EL (cell line): ENCODE data around the gene PPP2R5B.
A peak's percentile ranks its signal among the peaks of the same experiment; 100 is the strongest.

ENCODE experiments used
- DNase-seq: peaks from one replicate; pipeline ENCODE4 v3.0.0-alpha.2; 2016

PPP2R5B gene

GRCh38 chr11:64910451-64911093, 13.9 kb upstream of the PPP2R5B start:
- no peak for DNase-seq

GRCh38 chr11:64911142-64911541, 13.3 kb upstream of the PPP2R5B start:
- DNase-seq, result no peak

GRCh38 chr11:64911689-64912088, 12.8 kb upstream of the PPP2R5B start:
- no peak for DNase-seq

GRCh38 chr11:64913171-64913727, 11.2 kb upstream of the PPP2R5B start:
- no peak for DNase-seq

- no peak for DNase-seq
These were observed 10.4 kb upstream of the PPP2R5B start for GRCh38 chr11:64914123-64914522.

- no peak for DNase-seq
These were observed 9.1 kb upstream of the PPP2R5B start for GRCh38 chr11:64915376-64915887.

GRCh38 chr11:64916040-64916774, 8.3 kb upstream of the PPP2R5B start:
- DNase-seq, result peak; percentile 49

GRCh38 chr11:64916775-64917662, 7.5 kb upstream of the PPP2R5B start, which contains the start of gene ATG2A:
TSS of gene ATG2A (minus strand) at chr11:64917209. CDS start at chr11:64917135, 74 bp downstream.
- peak; percentile 100 for DNase-seq

- DNase-seq, result no peak
These were observed 6.9 kb upstream of the PPP2R5B start for GRCh38 chr11:64917663-64917995.

- peak; percentile 60 for DNase-seq
These were observed 6.5 kb upstream of the PPP2R5B start for GRCh38 chr11:64918017-64918416.

- no peak for DNase-seq
These were observed 4.9 kb upstream of the PPP2R5B start for GRCh38 chr11:64919627-64920026.

- no peak for DNase-seq
These were observed 4.4 kb upstream of the PPP2R5B start for GRCh38 chr11:64920124-64920523.

GRCh38 chr11:64921384-64921783, 3.1 kb upstream of the PPP2R5B start:
- DNase-seq, result no peak

GRCh38 chr11:64923151-64923661, 1.3 kb upstream of the PPP2R5B start:
- no peak for DNase-seq

- peak; percentile 28 for DNase-seq
These were observed 408 bp downstream of the PPP2R5B start for GRCh38 chr11:64924910-64925284.

- DNase-seq, result no peak
These were observed 1.3 kb downstream of the PPP2R5B start for GRCh38 chr11:64925536-64926436.

GRCh38 chr11:64926689-64927088, 2.2 kb downstream of the PPP2R5B start:
- DNase-seq, result no peak

- DNase-seq, result no peak
These were observed 4.5 kb downstream of the PPP2R5B start for GRCh38 chr11:64928957-64929356.

GRCh38 chr11:64929625-64930024, 5.1 kb downstream of the PPP2R5B start:
- DNase-seq, result no peak

GRCh38 chr11:64930340-64930739, 5.9 kb downstream of the PPP2R5B start:
- no peak for DNase-seq

GRCh38 chr11:64931290-64931689, 6.8 kb downstream of the PPP2R5B start:
- no peak for DNase-seq

- no peak for DNase-seq
These were observed 7.8 kb downstream of the PPP2R5B start for GRCh38 chr11:64932324-64932723.
